HepG2 (cell line): Measurements from ENCODE around the gene HLA-F.

Experiments used
- ATF2 ChIP-seq: sonication (generic); formaldehyde crosslinking; IDR thresholded peaks from 2 replicates; pipeline ENCODE4 v1.4.0; 2020; ENCODE audit warnings: missing genetic modification reagents
- EP300 ChIP-seq, 3 experiments: sonication (generic) in 1 of 3; formaldehyde crosslinking in 1 of 3; IDR thresholded peaks; 2 replicates each; pipeline versions ENCODE4 v1.5.1 to v1.6.1; 2011 to 2020; ENCODE audit warnings: low read depth in 2 of 3, low read length in 2 of 3, borderline replicate concordance in 1 of 3, improper control_type of control experiment in 1 of 3, mild to moderate bottlenecking in 1 of 3, missing genetic modification reagents in 1 of 3, moderate library complexity in 1 of 3
- MED13 ChIP-seq: sonication (generic); formaldehyde crosslinking; IDR thresholded peaks from 2 replicates; pipeline ENCODE4 v1.5.0; 2020; ENCODE audit warnings: missing genetic modification reagents
- MZF1 ChIP-seq: sonication (generic); formaldehyde crosslinking; IDR thresholded peaks from 2 replicates; pipeline ENCODE4 v1.8.1; 2023; ENCODE audit warnings: mild to moderate bottlenecking, missing genetic modification reagents, borderline replicate concordance
- NCOA1 ChIP-seq: sonication (generic); formaldehyde crosslinking; IDR thresholded peaks from 2 replicates; pipeline ENCODE4 v1.9.0; 2021; ENCODE audit warnings: missing genetic modification reagents
- PRDM15 ChIP-seq: sonication (generic); formaldehyde crosslinking; IDR thresholded peaks from 2 replicates; pipeline ENCODE4 v1.4.0; 2020; ENCODE audit warnings: missing genetic modification reagents
- SMYD3 ChIP-seq: sonication (generic); formaldehyde crosslinking; IDR thresholded peaks from 2 replicates; pipeline ENCODE4 v1.8.1; 2023; ENCODE audit warnings: mild to moderate bottlenecking, missing genetic modification reagents
- ZBTB2 ChIP-seq: sonication (generic); formaldehyde crosslinking; IDR thresholded peaks from 2 replicates; pipeline ENCODE4 v1.8.0; 2022; ENCODE audit warnings: low read depth, missing genetic modification reagents
- ZFYVE20 ChIP-seq: sonication (generic); formaldehyde crosslinking; IDR thresholded peaks from 2 replicates; pipeline ENCODE4 v1.8.0; 2023; ENCODE audit warnings: low read depth, mild to moderate bottlenecking, moderate library complexity, missing genetic modification reagents, borderline replicate concordance
- ZNF816 ChIP-seq: sonication (generic); formaldehyde crosslinking; IDR thresholded peaks from 2 replicates; pipeline ENCODE4 v1.8.0; 2022; ENCODE audit warnings: missing genetic modification reagents, mild to moderate bottlenecking, borderline replicate concordance
- ZSCAN29 ChIP-seq: sonication (generic); formaldehyde crosslinking; conservative IDR thresholded peaks from 2 replicates; pipeline ENCODE4 v1.4.0; 2020; ENCODE audit warnings: mild to moderate bottlenecking, missing genetic modification reagents
- TF ChIP-seq, protein P1 (sequence below): sonication (generic); formaldehyde crosslinking; IDR thresholded peaks from 2 replicates; pipeline ENCODE4 v1.5.0; 2020; ENCODE audit warnings: mild to moderate bottlenecking, missing genetic modification reagents, moderate library complexity
- TF ChIP-seq, protein P2 (sequence below): sonication (generic); formaldehyde crosslinking; conservative IDR thresholded peaks from 2 replicates; pipeline ENCODE4 v1.4.0; 2020; ENCODE audit warnings: missing genetic modification reagents
- TF ChIP-seq, protein P3 (sequence below): sonication (generic); formaldehyde crosslinking; IDR thresholded peaks from 2 replicates; pipeline ENCODE4 v1.4.0; 2020; ENCODE audit warnings: mild to moderate bottlenecking, missing genetic modification reagents

- TF ChIP-seq ZFYVE20 (CRISPR knock-in tag): no peak
- TF ChIP-seq MZF1 (CRISPR knock-in tag): no peak
- TF ChIP-seq ATF2: no peak
- TF ChIP-seq, protein P1, sequence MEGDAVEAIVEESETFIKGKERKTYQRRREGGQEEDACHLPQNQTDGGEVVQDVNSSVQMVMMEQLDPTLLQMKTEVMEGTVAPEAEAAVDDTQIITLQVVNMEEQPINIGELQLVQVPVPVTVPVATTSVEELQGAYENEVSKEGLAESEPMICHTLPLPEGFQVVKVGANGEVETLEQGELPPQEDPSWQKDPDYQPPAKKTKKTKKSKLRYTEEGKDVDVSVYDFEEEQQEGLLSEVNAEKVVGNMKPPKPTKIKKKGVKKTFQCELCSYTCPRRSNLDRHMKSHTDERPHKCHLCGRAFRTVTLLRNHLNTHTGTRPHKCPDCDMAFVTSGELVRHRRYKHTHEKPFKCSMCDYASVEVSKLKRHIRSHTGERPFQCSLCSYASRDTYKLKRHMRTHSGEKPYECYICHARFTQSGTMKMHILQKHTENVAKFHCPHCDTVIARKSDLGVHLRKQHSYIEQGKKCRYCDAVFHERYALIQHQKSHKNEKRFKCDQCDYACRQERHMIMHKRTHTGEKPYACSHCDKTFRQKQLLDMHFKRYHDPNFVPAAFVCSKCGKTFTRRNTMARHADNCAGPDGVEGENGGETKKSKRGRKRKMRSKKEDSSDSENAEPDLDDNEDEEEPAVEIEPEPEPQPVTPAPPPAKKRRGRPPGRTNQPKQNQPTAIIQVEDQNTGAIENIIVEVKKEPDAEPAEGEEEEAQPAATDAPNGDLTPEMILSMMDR (CRISPR knock-in tag): no peak
- TF ChIP-seq ZSCAN29 (CRISPR knock-in tag): no peak
- TF ChIP-seq PRDM15 (CRISPR knock-in tag): no peak
- TF ChIP-seq EP300 (IDR thresholded peaks at IDR 0.05; ENCODE audit: low read depth in 2 of 2, low read length in 2 of 2): no peak
- TF ChIP-seq EP300 (CRISPR knock-in tag; IDR thresholded peaks at IDR 0.05; ENCODE audit: borderline replicate concordance): no peak
- no peak for TF ChIP-seq ZBTB2 (CRISPR knock-in tag)
- no peak for TF ChIP-seq NCOA1 (CRISPR knock-in tag)
- no peak for TF ChIP-seq SMYD3
- TF ChIP-seq, protein P2, sequence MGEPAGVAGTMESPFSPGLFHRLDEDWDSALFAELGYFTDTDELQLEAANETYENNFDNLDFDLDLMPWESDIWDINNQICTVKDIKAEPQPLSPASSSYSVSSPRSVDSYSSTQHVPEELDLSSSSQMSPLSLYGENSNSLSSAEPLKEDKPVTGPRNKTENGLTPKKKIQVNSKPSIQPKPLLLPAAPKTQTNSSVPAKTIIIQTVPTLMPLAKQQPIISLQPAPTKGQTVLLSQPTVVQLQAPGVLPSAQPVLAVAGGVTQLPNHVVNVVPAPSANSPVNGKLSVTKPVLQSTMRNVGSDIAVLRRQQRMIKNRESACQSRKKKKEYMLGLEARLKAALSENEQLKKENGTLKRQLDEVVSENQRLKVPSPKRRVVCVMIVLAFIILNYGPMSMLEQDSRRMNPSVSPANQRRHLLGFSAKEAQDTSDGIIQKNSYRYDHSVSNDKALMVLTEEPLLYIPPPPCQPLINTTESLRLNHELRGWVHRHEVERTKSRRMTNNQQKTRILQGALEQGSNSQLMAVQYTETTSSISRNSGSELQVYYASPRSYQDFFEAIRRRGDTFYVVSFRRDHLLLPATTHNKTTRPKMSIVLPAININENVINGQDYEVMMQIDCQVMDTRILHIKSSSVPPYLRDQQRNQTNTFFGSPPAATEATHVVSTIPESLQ (CRISPR knock-in tag): no peak
- TF ChIP-seq MED13 (CRISPR knock-in tag): no peak
- no peak for TF ChIP-seq ZNF816 (CRISPR knock-in tag)
- TF ChIP-seq, protein P3, sequence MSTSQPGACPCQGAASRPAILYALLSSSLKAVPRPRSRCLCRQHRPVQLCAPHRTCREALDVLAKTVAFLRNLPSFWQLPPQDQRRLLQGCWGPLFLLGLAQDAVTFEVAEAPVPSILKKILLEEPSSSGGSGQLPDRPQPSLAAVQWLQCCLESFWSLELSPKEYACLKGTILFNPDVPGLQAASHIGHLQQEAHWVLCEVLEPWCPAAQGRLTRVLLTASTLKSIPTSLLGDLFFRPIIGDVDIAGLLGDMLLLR (CRISPR knock-in tag): no peak
These were observed 9.8 kb downstream of the HLA-F start for GRCh38 chr6:29733057-29733456.
